ENCODE data around the gene RASSF6. TPM values are rescaled to one million over a fixed set of nuclear protein-coding genes. Genes with fewer than 3 reads are reported as not detected.
"Not testable (repeated sequence)": the region's sequence is repeated elsewhere in the genome, so short reads cannot be mapped to it uniquely, and the experiment has no call there.

RASSF6 gene
- polyA plus RNA-seq, 3 donors from 2014 or later: not detected

GRCh38 chr4:73585345-73585744, 34.9 kb downstream of the RASSF6 start:
- H3K9me3 Mint-ChIP-seq: peaks cover 0 to 3% (median 0%) of the 10 kb centered on the region in 6 donors

GRCh38 chr4:73583666-73584065, 36.6 kb downstream of the RASSF6 start:
- Mint-ChIP-seq H3K27me3 (ENCODE audit: low read depth in 3 of 3) (no peaks in the 10 kb centered on the region), H3K9me3 (peaks cover 0 to 5% (median 2%) of the 10 kb centered on the region in 6 donors), H3K4me3 (no peak overlapping the region), H3K27ac (no peak overlapping the region), H3K36me3 (no peaks in the 10 kb centered on the region), H3K4me1 (no peaks in the 10 kb centered on the region)
- DNase-seq: no peak

More at GRCh38 chr4:73585345-73585744, 34.9 kb downstream of the RASSF6 start:
- Mint-ChIP-seq H3K27ac (no peak overlapping the region), H3K4me3 (no peak overlapping the region), H3K4me1 (no peaks in the 10 kb centered on the region), H3K27me3 (ENCODE audit: low read depth in 3 of 3) (no peaks in the 10 kb centered on the region), H3K36me3 (no peaks in the 10 kb centered on the region)
- no peak for DNase-seq

- Mint-ChIP-seq H3K9me3 (peaks cover 0 to 6% (median 3%) of the 10 kb centered on the region in 6 donors), H3K4me3 (no peak overlapping the region), H3K27me3 (ENCODE audit: low read depth in 3 of 3) (no peaks in the 10 kb centered on the region), H3K36me3 (no peaks in the 10 kb centered on the region), H3K4me1 (no peaks in the 10 kb centered on the region), H3K27ac (no peak overlapping the region)
- no peak for DNase-seq
Measured at GRCh38 chr4:73577371-73577770, 42.9 kb downstream of the RASSF6 start.

- peaks cover 0 to 7% (median 3%) of the 10 kb centered on the region in 6 donors for H3K9me3 Mint-ChIP-seq
- H3K27ac Mint-ChIP-seq: no peak overlapping the region
- H3K4me1 Mint-ChIP-seq: no peaks in the 10 kb centered on the region
- no peak for DNase-seq
- H3K4me3 Mint-ChIP-seq: no peak overlapping the region
- no peaks in the 10 kb centered on the region for H3K36me3 Mint-ChIP-seq
- H3K27me3 Mint-ChIP-seq (ENCODE audit: low read depth in 3 of 3): no peaks in the 10 kb centered on the region
Measured at GRCh38 chr4:73576381-73576780, 43.9 kb downstream of the RASSF6 start.

DNA sequence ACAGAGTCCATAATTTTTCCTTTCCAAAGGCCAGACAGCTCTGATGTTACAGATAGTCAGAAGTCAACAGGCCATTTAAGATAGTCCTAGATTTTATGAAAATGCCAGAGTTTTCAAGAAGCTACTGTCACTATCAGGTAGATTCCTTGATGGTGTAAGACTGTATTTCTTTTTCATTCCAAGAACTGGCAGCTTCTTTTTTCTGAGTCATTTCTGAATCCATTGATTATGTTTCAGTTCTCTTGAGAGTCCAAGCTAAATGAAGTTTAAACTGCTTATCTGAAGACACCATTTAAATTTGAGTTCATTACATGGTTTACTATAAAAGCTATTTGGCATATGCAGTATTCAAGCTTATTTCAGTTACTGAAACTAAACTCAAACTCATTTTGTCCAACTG, 44.6 kb downstream of the RASSF6 start:
- Mint-ChIP-seq H3K4me1 (no peaks in the 10 kb centered on the region), H3K27me3 (ENCODE audit: low read depth in 3 of 3) (no peaks in the 10 kb centered on the region), H3K4me3 (no peak overlapping the region), H3K9me3 (peaks cover 0 to 6% (median 3%) of the 10 kb centered on the region in 6 donors), H3K36me3 (no peaks in the 10 kb centered on the region), H3K27ac (no peak overlapping the region)
- no peak for DNase-seq

DNA sequence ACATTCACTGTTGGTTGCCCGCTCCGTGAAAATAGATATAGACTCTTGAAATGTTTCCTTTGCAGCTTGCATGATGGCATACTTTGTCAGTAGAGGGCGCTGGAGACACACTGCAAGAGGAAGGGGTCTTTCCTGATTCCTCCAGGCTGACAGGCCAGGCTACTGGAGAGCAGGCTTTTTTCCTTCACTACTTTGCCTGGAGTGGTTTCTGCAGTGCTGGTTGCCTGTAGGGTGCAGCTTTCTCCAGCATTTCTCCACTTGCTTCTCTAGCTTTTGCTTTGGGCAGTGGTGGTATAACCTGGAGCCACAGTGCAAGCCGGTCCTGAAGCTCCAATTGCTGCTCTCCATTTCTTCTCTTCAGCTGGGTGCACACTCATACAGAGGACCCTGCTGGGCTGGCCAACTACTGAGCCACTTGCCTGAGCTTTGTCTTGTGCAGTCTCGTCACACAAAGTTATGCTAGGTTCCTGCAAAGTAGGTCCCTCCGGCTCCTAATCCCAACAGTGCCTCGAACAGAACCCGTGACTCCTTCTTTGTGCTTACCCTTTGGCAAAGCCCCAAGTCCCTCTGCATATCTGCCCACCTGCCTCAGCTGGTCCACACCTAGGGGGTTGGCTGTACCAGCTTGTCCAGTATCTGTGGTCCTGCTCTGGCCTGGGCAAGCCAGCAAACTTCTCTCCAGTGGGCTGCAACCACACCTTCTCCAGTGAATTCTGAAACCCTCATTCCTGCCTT, 46.3 kb downstream of the RASSF6 start:
- Mint-ChIP-seq H3K36me3 (no peaks in the 10 kb centered on the region), H3K9me3 (peaks cover 0 to 8% (median 5%) of the 10 kb centered on the region in 6 donors), H3K4me1 (no peaks in the 10 kb centered on the region), H3K27me3 (ENCODE audit: low read depth in 3 of 3) (no peaks in the 10 kb centered on the region), H3K27ac (no peak overlapping the region), H3K4me3 (no peak overlapping the region)
- no peak for DNase-seq

- H3K27me3 Mint-ChIP-seq (ENCODE audit: low read depth in 3 of 3); DNase-seq; H3K36me3 Mint-ChIP-seq; H3K9me3 Mint-ChIP-seq; H3K4me3 Mint-ChIP-seq; H3K27ac Mint-ChIP-seq; H3K4me1 Mint-ChIP-seq: not testable (repeated sequence)
Measured at GRCh38 chr4:73550865-73551264, 69.4 kb downstream of the RASSF6 start.

- Mint-ChIP-seq H3K9me3 (peaks cover 0 to 7% (median 0%) of the 10 kb centered on the region in 6 donors), H3K36me3 (no peaks in the 10 kb centered on the region), H3K27ac (no peak overlapping the region), H3K4me1 (no peaks in the 10 kb centered on the region), H3K4me3 (no peak overlapping the region), H3K27me3 (ENCODE audit: low read depth in 3 of 3) (peaks cover 0 to 3% (median 2%) of the 10 kb centered on the region in 3 donors)
- no peak for DNase-seq
Measured at GRCh38 chr4:73544620-73545019, 75.6 kb downstream of the RASSF6 start.

DNA sequence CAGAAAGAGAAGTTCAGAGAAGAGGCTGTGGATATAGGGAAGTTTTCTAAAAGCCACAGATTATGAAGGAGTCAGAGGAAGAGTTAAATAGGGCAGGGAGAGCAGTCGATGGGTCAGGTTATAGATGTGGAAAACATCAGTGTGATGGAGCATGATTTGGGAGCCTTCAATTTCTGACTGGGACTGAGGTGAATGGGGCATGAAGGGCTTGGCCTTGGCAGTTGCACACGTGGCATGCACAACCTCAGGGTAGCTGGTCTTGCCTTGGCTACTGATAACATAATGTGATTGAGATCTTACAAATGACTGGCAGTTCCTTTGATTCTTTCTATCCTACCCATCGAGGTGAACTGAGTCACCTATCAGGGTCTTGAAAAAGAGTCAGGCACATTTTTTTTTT, 79.0 kb downstream of the RASSF6 start:
- H3K27ac Mint-ChIP-seq: no peak overlapping the region
- H3K36me3 Mint-ChIP-seq: no peaks in the 10 kb centered on the region
- H3K9me3 Mint-ChIP-seq: peaks cover 0 to 8% (median 0%) of the 10 kb centered on the region in 6 donors
- no peak overlapping the region for H3K4me3 Mint-ChIP-seq
- no peak for DNase-seq
- no peaks in the 10 kb centered on the region for H3K4me1 Mint-ChIP-seq
- peaks cover 0 to 2% (median 0%) of the 10 kb centered on the region in 3 donors for H3K27me3 Mint-ChIP-seq (ENCODE audit: low read depth in 3 of 3)

- DNase-seq: no peak
- Mint-ChIP-seq H3K9me3 (peaks cover 0 to 8% (median 0%) of the 10 kb centered on the region in 6 donors), H3K4me3 (no peak overlapping the region), H3K27me3 (ENCODE audit: low read depth in 3 of 3) (peaks cover 0 to 2% (median 0%) of the 10 kb centered on the region in 3 donors), H3K27ac (no peak overlapping the region), H3K4me1 (no peaks in the 10 kb centered on the region), H3K36me3 (no peaks in the 10 kb centered on the region)
Measured at GRCh38 chr4:73540826-73541225, 79.4 kb downstream of the RASSF6 start.

- no peaks in the 10 kb centered on the region for H3K36me3 Mint-ChIP-seq
- no peak for DNase-seq
- no peak overlapping the region for H3K27ac Mint-ChIP-seq
- no peak overlapping the region for H3K4me3 Mint-ChIP-seq
- H3K27me3 Mint-ChIP-seq (ENCODE audit: low read depth in 3 of 3): peaks cover 0 to 2% (median 0%) of the 10 kb centered on the region in 3 donors
- peaks cover 0 to 8% (median 0%) of the 10 kb centered on the region in 6 donors for H3K9me3 Mint-ChIP-seq
- H3K4me1 Mint-ChIP-seq: no peaks in the 10 kb centered on the region
Measured at GRCh38 chr4:73539386-73539785, 80.8 kb downstream of the RASSF6 start.

GRCh38 chr4:73538162-73538561, 82.1 kb downstream of the RASSF6 start:
- no peaks in the 10 kb centered on the region for H3K27me3 Mint-ChIP-seq (ENCODE audit: low read depth in 3 of 3)
- DNase-seq: no peak
- peaks cover 0 to 7% (median 0%) of the 10 kb centered on the region in 6 donors for H3K9me3 Mint-ChIP-seq
- H3K4me1 Mint-ChIP-seq: no peaks in the 10 kb centered on the region
- no peaks in the 10 kb centered on the region for H3K36me3 Mint-ChIP-seq
- no peak overlapping the region for H3K4me3 Mint-ChIP-seq
- H3K27ac Mint-ChIP-seq: no peak overlapping the region

- no peak overlapping the region for H3K4me3 Mint-ChIP-seq
- H3K4me1 Mint-ChIP-seq: no peaks in the 10 kb centered on the region
Measured at GRCh38 chr4:73533515-73534422, 86.5 kb downstream of the RASSF6 start.

DNA sequence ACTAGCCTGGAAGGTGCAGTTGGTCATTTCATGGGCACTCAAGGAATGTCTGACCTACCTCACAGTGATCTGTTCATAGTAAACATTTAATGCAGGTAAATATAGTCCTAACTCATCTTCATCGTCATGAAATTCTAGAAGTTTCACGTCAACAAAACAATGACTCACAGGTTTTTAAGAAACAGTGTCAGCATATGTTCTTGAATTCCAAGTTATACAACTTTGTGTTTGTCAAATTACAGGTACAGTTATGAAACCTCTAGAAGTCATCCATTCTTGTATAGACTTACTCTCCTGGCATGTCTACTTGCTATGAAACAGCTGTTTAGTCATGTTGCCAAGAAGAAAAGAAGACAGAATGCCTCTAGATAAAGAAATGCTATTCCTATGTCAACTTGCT, 92.1 kb downstream of the RASSF6 start:
- no peaks in the 10 kb centered on the region for H3K27me3 Mint-ChIP-seq (ENCODE audit: low read depth in 3 of 3)
- H3K27ac Mint-ChIP-seq: no peak overlapping the region
- no peaks in the 10 kb centered on the region for H3K36me3 Mint-ChIP-seq
- H3K9me3 Mint-ChIP-seq: peaks cover 0 to 5% (median under 1%) of the 10 kb centered on the region in 6 donors
- H3K4me3 Mint-ChIP-seq: no peak overlapping the region
- DNase-seq: no peak
- no peaks in the 10 kb centered on the region for H3K4me1 Mint-ChIP-seq

More at GRCh38 chr4:73533515-73534422, 86.5 kb downstream of the RASSF6 start:
- Mint-ChIP-seq H3K36me3 (no peaks in the 10 kb centered on the region), H3K27ac (no peak overlapping the region), H3K9me3 (peaks cover 0 to 3% (median under 1%) of the 10 kb centered on the region in 6 donors), H3K27me3 (ENCODE audit: low read depth in 3 of 3) (no peaks in the 10 kb centered on the region)
- DNase-seq: no peak

All from immature natural killer cell (primary cell).